ENCODE data around the gene RASGRF2. TPM values are rescaled to one million over a fixed set of nuclear protein-coding genes. Genes with fewer than 3 reads are reported as not detected.

Gene RASGRF2
- polyA plus RNA-seq, 1 donor from 2014 or later: 0.42 TPM

GRCh38 chr5:81021486-81021885 lies 61.3 kb downstream of the RASGRF2 start:
- Histone ChIP-seq H2AFZ (ENCODE audit: low read depth, low read length) (no peak overlapping the region), H3K9me2 (ENCODE audit: insufficient read depth, low read length) (no peaks in the 10 kb centered on the region), H3K4me3 (ENCODE audit: low read length) (no peak overlapping the region), H3K79me2 (replicated peaks; ENCODE audit: insufficient read depth, low read length) (no peaks in the 10 kb centered on the region), H3K36me3 (ENCODE audit: insufficient read depth, low read length) (no peaks in the 10 kb centered on the region), H4K20me1 (ENCODE audit: insufficient read depth) (no peaks in the 10 kb centered on the region), H3K4me2 (ENCODE audit: low read length) (no peak overlapping the region), H3K9ac (ENCODE audit: low read length) (no peak overlapping the region), H3F3A (ENCODE audit: insufficient read depth, low read length, poor library complexity, severe bottlenecking) (no peaks in the 10 kb centered on the region), H3K9me3 (ENCODE audit: low read length) (no peaks in the 10 kb centered on the region), H3K27ac (ENCODE audit: low read length) (no peak overlapping the region), H3K27me3 (ENCODE audit: insufficient read depth, low read depth, low read length) (no peaks in the 10 kb centered on the region)
- TF ChIP-seq POLR2AphosphoS5 (IDR thresholded peaks at IDR 0.05): no peak
- no peak for TF ChIP-seq TAF1 (IDR thresholded peaks at IDR 0.05; ENCODE audit: low read depth)
- TF ChIP-seq EZH2 (IDR thresholded peaks at IDR 0.05; ENCODE audit: borderline replicate concordance, insufficient read depth, low read length, poor library complexity, severe bottlenecking): no peak
- TF ChIP-seq RAD21 (conservative IDR thresholded peaks at IDR 0.05): no peak
- no peak for TF ChIP-seq EP300 (conservative IDR thresholded peaks at IDR 0.05; ENCODE audit: poor library complexity, severe bottlenecking)
- TF ChIP-seq REST (IDR thresholded peaks at IDR 0.05; ENCODE audit: borderline replicate concordance): no peak
- TF ChIP-seq CTCF (IDR thresholded peaks at IDR 0.05; ENCODE audit: poor library complexity, severe bottlenecking): no peak
- TF ChIP-seq MXI1 (conservative IDR thresholded peaks at IDR 0.05; ENCODE audit: poor library complexity, severe bottlenecking): no peak

DNA sequence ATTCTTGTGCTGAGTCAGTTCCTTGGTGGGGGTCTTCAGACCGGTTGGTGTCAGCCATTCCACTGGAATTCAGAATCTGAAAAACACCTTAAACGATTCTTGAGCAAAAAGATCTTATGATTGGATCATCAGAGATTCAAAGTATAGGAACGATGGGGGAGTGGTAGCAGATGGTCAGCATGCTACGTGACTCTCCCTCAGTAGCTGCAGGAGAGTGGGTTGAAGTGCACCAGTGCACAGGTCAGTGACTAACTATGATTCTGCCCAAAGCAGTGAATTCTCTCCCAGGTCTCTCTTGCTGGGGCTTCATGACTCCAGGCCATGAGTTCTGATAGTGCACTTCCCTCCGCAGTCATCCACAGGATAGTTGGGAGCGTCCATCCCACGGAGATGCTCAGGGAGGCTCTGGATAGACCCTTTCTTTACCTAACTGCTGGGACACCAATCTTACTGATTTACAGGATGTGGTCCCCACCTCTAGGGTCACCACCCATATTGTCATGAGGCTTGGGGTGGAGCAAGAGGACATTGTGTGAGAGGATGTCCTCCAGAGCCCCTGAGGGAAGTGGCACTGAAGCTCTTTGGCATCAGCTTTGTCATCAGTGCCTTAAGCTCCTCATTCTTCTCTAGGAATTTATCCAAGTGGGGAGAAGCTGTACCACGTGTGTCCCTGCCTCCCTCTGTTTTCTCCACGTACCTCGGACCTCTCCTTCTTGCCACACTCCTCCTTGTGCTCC lies 62.0 kb downstream of the RASGRF2 start:
- no peaks in the 10 kb centered on the region for H3K36me3 ChIP-seq (ENCODE audit: insufficient read depth, low read length)
- H3K9ac ChIP-seq (ENCODE audit: low read length): no peak overlapping the region
- H3K4me2 ChIP-seq (ENCODE audit: low read length): no peak overlapping the region
- H3K9me3 ChIP-seq (ENCODE audit: low read length): no peaks in the 10 kb centered on the region
- H3K27me3 ChIP-seq (ENCODE audit: insufficient read depth, low read depth, low read length): no peaks in the 10 kb centered on the region
- no peaks in the 10 kb centered on the region for H3F3A ChIP-seq (ENCODE audit: insufficient read depth, low read length, poor library complexity, severe bottlenecking)
- no peak overlapping the region for H3K4me3 ChIP-seq (ENCODE audit: low read length)
- H4K20me1 ChIP-seq (ENCODE audit: insufficient read depth): no peaks in the 10 kb centered on the region
- no peak for TF ChIP-seq REST (IDR thresholded peaks at IDR 0.05; ENCODE audit: borderline replicate concordance)
- no peak for TF ChIP-seq SMC3 (conservative IDR thresholded peaks at IDR 0.05; ENCODE audit: poor library complexity)
- H3K27ac ChIP-seq (ENCODE audit: low read length): no peak overlapping the region
- H3K79me2 ChIP-seq (replicated peaks; ENCODE audit: insufficient read depth, low read length): no peaks in the 10 kb centered on the region
- H2AFZ ChIP-seq (ENCODE audit: low read depth, low read length): no peak overlapping the region
- H3K9me2 ChIP-seq (ENCODE audit: insufficient read depth, low read length): no peaks in the 10 kb centered on the region
